CD4-positive, CD25-positive, alpha-beta regulatory T cell (primary cell): Measurements from ENCODE around the gene GNMT. TPM values are rescaled to one million over a fixed set of nuclear protein-coding genes. Genes with fewer than 3 reads are reported as not detected.
A peak's percentile ranks its signal among the peaks of the same experiment; 100 is the strongest.

Source experiments
- ATAC-seq, 2 donors: fragments of 150-1000 bp; cut with Tn5 transposase; one replicate each; pipeline ENCODE4 v1.10.0; 2021; ENCODE audit warnings: low read depth in 2 of 2, moderate number of reproducible peaks in 2 of 2, moderate library complexity in 1 of 2
- DNase-seq, 3 donors: peaks; one replicate each; pipeline versions ENCODE4 v3.0.0 to v3.0.0-alpha.2; 2012 to 2022; ENCODE audit warnings: mixed read lengths in 1 of 3
- H3K27ac ChIP-seq: one replicate; pipeline ENCODE4 v1.7.0; 2013; ENCODE audit warnings: mild to moderate bottlenecking, low read length; ENCODE audit not compliant: insufficient read depth, poor library complexity, severe bottlenecking
- H3K27me3 ChIP-seq: one replicate; pipeline ENCODE4 v1.7.0; 2013; ENCODE audit warnings: low read length; ENCODE audit not compliant: control insufficient read depth, insufficient read depth
- H3K36me3 ChIP-seq: one replicate; pipeline ENCODE4 v1.7.0; 2013; ENCODE audit warnings: mild to moderate bottlenecking, low read length, moderate library complexity; ENCODE audit not compliant: control insufficient read depth, insufficient read depth
- H3K4me1 ChIP-seq: 2 replicates; pipeline ENCODE4 v1.7.0; 2013; ENCODE audit warnings: mild to moderate bottlenecking, low read length; ENCODE audit not compliant: insufficient read depth, control insufficient read depth, poor library complexity, severe bottlenecking
- H3K4me3 ChIP-seq: one replicate; pipeline ENCODE4 v1.7.0; 2013; ENCODE audit warnings: low read depth, mild to moderate bottlenecking, low read length, moderate library complexity
- H3K9me3 ChIP-seq, 2 experiments: 1 replicate in 1 of 2; 2 replicates in 1 of 2; pipeline ENCODE4 v1.7.0; 2013; ENCODE audit warnings: low read length in 2 of 2, mild to moderate bottlenecking in 1 of 2, moderate library complexity in 1 of 2; ENCODE audit not compliant: control insufficient read depth in 2 of 2
- H3K27ac Mint-ChIP-seq, 3 donors: one replicate each; pipeline ENCODE4 v1.8.0; 2020 to 2022; ENCODE audit warnings: mild to moderate bottlenecking in 3 of 3, mixed read lengths in 3 of 3, moderate library complexity in 2 of 3
- H3K27me3 Mint-ChIP-seq: one replicate; pipeline ENCODE4 v1.8.0; 2022; ENCODE audit warnings: mild to moderate bottlenecking, mixed read lengths
- H3K36me3 Mint-ChIP-seq: one replicate; pipeline ENCODE4 v1.8.0; 2020; ENCODE audit warnings: mixed read lengths
- H3K4me1 Mint-ChIP-seq, 4 donors: one replicate each; pipeline ENCODE4 v1.8.0; 2020 to 2022; ENCODE audit warnings: mixed read lengths in 4 of 4, mild to moderate bottlenecking in 1 of 4
- H3K4me3 Mint-ChIP-seq, 4 donors: one replicate each; pipeline ENCODE4 v1.8.0; 2020 to 2022; ENCODE audit warnings: mild to moderate bottlenecking in 4 of 4, mixed read lengths in 4 of 4, moderate library complexity in 3 of 4
- H3K9me3 Mint-ChIP-seq, 7 donors: one replicate each; pipeline ENCODE4 v1.8.0; 2020 to 2022; ENCODE audit warnings: mixed read lengths in 7 of 7, mild to moderate bottlenecking in 3 of 7, moderate library complexity in 2 of 7
- polyA plus RNA-seq, 4 donors: library from polyadenylated mRNA; unstranded; fragments of 300-500 nt; fragmentation: Illumina TruSeq; gene quantifications; one replicate each; pipeline ENCODE4 v1.2.3, GENCODE V29; 2021
- total RNA-seq: library from RNA; stranded (reverse); gene quantifications from one replicate; pipeline ENCODE4 v1.2.3, GENCODE V29; 2022

The GNMT gene
- total RNA-seq (0.99 TPM), polyA plus RNA-seq (under 1 TPM in 1 of 4 donors, not detected in 3; 0.22 TPM)

DNA sequence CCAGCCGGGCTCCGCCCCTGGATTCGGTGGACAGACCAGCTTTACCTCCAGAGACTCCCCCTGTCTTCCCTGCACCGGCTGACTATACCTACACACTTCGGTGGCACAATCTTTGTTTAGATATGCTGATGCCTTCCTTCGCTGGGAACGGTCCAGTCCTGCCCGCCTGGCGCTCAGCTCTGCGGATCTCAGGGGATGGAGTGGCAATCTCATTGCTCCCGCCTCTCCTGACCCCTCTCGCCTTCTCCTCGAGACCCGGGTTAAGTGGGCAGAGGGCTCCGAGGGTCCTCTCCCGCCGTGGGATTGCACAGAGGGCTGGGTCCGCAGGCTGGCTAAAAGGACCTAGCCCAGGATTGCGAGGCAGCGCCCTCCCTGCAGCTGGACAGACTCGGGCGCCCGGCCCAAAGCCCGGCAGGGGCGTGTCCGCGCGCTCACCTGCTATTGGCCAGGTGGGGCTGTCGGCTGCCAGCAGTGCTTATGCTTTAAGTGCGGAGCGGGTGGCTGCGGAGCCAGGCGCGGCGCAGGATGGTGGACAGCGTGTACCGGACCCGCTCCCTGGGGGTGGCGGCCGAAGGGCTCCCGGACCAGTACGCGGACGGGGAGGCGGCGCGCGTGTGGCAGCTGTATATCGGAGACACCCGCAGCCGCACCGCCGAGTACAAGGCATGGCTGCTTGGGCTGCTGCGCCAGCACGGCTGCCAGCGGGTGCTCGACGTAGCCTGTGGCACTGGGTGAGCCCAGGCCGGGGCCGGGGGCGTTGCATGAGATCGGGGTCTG lies at the start of gene GNMT:
Gene GNMT, plus strand, starts transcription at position 512 of the 777 bp plus-strand sequence. Its CDS starts 14 bp downstream, at position 526.
- Histone ChIP-seq H3K36me3 (peaks cover 4% of the 10 kb centered on the region), H3K9me3 (no peaks in the 10 kb centered on the region), H3K4me3 (no peak within 1 kb of the TSS), H3K4me1 (peaks cover 14% of the 10 kb centered on the region), H3K27me3 (no peaks in the 10 kb centered on the region), H3K27ac (no peak within 1 kb of the TSS)
- Mint-ChIP-seq H3K4me1 (peaks cover 0 to 18% (median 10%) of the 10 kb centered on the region in 4 donors), H3K27ac (peak within 1 kb of the TSS in 2 of 3 donors; percentile 65 to 90), H3K27me3 (no peaks in the 10 kb centered on the region), H3K9me3 (no peaks in the 10 kb centered on the region), H3K36me3 (no peaks in the 10 kb centered on the region), H3K4me3 (peak within 1 kb of the TSS; percentile 14 to 88 (median 74))
- DNase-seq (peak; percentile 21 to 30 (median 26)), ATAC-seq (peak; percentile 63 to 67)

DNA sequence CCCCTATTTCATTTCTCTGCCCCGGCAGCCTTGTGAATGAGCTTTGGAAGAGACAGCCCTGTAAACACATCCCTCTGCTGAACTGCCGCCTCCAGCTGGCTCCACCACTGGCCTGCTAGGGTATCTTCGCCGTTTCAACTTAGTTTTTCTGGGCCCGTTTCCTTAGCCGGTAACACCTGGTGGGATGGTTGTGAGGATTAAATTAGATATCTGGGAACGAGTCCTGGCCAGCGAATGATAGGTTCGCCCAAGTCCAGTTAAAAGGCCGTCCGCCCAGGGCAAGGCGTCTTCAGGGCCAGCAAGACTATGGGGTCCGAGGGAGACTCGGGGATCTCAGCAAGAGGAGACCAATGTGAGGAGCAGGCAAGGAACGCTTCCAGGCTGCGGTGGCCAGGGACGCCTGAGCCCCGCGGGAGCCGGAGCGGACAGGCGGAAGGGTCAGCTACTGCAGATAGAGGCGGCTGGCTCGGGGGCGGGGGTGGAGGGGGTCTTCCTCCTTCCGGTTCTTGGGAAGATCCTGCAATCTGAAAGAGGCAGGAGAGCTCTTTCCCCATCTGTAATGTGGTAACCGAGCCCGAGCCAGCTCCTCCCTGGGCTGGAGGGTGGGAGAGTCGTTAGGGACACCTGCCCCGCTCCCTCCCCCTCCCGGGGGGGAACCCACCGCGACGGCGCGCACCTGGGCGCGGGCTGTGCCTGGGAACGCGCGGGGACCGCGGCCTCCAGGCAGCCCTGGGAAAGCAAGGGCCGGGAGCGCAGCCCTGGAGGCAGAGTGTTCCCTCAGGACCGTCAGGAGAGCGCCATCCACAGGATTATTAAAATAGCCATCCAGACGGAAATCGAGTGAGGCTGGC lies 49.2 kb upstream of the GNMT start:
- Mint-ChIP-seq H3K9me3 (no peaks in the 10 kb centered on the region), H3K4me1 (peaks cover 0 to 3% (median 0%) of the 10 kb centered on the region in 4 donors), H3K4me3 (peak overlapping the region in 1 of 4 donors; percentile 60), H3K36me3 (no peaks in the 10 kb centered on the region), H3K27ac (peak overlapping the region in 1 of 3 donors; percentile 85), H3K27me3 (peaks cover 14% of the 10 kb centered on the region)
- Histone ChIP-seq H3K36me3 (no peaks in the 10 kb centered on the region), H3K27ac (no peak overlapping the region), H3K9me3 (no peaks in the 10 kb centered on the region), H3K4me3 (no peak overlapping the region), H3K4me1 (peaks cover 7% of the 10 kb centered on the region), H3K27me3 (peaks cover 2% of the 10 kb centered on the region)
- ATAC-seq, result no peak
- DNase-seq, result no peak

DNA sequence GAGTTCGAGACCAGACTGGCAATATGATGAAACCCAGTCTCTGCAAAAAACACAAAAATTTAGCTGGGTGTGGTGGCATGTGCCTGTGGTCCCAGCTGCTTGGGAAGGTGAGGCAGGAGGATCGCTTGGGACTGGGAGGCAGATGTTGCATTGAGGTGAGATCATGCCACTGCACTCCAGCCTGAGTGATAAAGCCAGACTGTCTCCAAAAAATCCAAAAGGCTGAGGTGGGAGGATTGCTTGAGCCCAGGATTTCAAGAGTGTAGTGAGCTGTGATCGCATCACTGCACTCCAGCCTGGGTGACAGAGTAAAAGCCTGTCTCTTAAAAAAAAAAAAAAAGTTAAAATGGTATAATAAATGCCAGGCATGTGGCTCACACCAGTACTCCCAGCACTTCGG lies 46.0 kb upstream of the GNMT start:
- H3K36me3 Mint-ChIP-seq, result no peaks in the 10 kb centered on the region
- peaks cover 14% of the 10 kb centered on the region for H3K27me3 Mint-ChIP-seq
- no peak for ATAC-seq
- no peak overlapping the region for H3K27ac Mint-ChIP-seq
- no peak overlapping the region for H3K4me3 ChIP-seq
- DNase-seq, result no peak
- H3K9me3 Mint-ChIP-seq, result no peaks in the 10 kb centered on the region
- no peak overlapping the region for H3K4me3 Mint-ChIP-seq
- peaks cover 7% of the 10 kb centered on the region for H3K4me1 ChIP-seq
- H3K27me3 ChIP-seq, result peaks cover 2% of the 10 kb centered on the region
- no peaks in the 10 kb centered on the region for H3K36me3 ChIP-seq
- no peaks in the 10 kb centered on the region for H3K9me3 ChIP-seq
- H3K27ac ChIP-seq, result no peak overlapping the region
- peaks cover 0 to 3% (median 0%) of the 10 kb centered on the region in 4 donors for H3K4me1 Mint-ChIP-seq

DNA sequence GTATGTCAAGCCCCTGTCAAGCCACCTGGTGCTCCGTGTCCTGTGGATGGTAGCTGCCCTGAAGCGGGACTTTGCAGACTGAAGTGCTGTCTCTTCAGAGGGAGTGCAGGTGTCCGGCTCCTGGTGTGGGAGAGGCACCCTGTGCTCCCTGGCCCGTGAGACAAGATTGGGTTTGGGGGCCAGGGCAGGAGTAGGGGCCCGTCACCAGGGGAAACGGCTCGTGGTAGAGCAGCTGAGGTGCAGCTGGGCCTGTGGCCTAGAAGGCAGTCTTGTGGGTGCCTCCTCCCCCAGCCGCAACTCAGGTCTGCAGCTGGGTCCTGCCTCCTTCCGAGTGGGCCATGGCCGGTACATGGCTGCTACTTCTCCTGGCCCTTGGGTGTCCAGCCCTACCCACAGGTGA lies 44.8 kb upstream of the GNMT start, which contains the start of gene PTCRA:
Gene PTCRA, plus strand, starts transcription at position 322 of the 400 bp plus-strand sequence. Its CDS starts 17 bp downstream, at position 339.
- Histone ChIP-seq H3K27ac (no peak within 1 kb of the TSS), H3K27me3 (peaks cover 2% of the 10 kb centered on the region), H3K4me3 (no peak within 1 kb of the TSS), H3K9me3 (no peaks in the 10 kb centered on the region), H3K36me3 (no peaks in the 10 kb centered on the region), H3K4me1 (peaks cover 7% of the 10 kb centered on the region)
- peaks cover 0 to 3% (median 0%) of the 10 kb centered on the region in 4 donors for H3K4me1 Mint-ChIP-seq
- no peak within 1 kb of the TSS for H3K4me3 Mint-ChIP-seq
- ATAC-seq (no peak), DNase-seq (no peak)
- peak within 1 kb of the TSS in 1 of 3 donors; percentile 51 for H3K27ac Mint-ChIP-seq
- H3K36me3 Mint-ChIP-seq, result no peaks in the 10 kb centered on the region
- peaks cover 14% of the 10 kb centered on the region for H3K27me3 Mint-ChIP-seq
- H3K9me3 Mint-ChIP-seq, result no peaks in the 10 kb centered on the region

DNA sequence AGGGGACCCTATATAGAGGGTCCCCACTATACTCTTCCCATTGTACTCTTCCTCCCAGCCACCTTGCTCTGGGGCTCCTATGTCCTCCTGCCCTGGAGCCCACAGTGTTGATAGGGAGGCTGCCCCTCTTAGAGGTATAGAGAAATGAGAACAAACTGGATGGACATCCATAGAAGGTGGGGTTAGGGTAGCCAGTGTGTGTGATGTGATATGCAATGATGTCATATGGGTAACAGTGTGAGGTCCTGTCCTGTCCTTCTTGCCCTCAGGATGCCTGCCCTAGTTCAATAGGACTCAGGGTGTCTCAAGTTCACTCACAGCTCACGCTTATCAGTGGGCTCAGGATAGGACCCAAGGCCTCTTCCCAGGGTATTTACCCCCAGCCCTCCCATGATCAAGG lies 44.3 kb upstream of the GNMT start:
- H3K4me1 ChIP-seq, result peaks cover 5% of the 10 kb centered on the region
- Mint-ChIP-seq H3K27ac (no peak overlapping the region), H3K4me3 (no peak overlapping the region), H3K36me3 (no peaks in the 10 kb centered on the region), H3K9me3 (no peaks in the 10 kb centered on the region), H3K27me3 (peaks cover 10% of the 10 kb centered on the region), H3K4me1 (peaks cover 0 to under 1% (median 0%) of the 10 kb centered on the region in 4 donors)
- DNase-seq (no peak), ATAC-seq (no peak)
- H3K27ac ChIP-seq, result no peak overlapping the region
- H3K36me3 ChIP-seq, result no peaks in the 10 kb centered on the region
- no peaks in the 10 kb centered on the region for H3K9me3 ChIP-seq
- H3K27me3 ChIP-seq, result peaks cover 2% of the 10 kb centered on the region
- H3K4me3 ChIP-seq, result no peak overlapping the region

DNA sequence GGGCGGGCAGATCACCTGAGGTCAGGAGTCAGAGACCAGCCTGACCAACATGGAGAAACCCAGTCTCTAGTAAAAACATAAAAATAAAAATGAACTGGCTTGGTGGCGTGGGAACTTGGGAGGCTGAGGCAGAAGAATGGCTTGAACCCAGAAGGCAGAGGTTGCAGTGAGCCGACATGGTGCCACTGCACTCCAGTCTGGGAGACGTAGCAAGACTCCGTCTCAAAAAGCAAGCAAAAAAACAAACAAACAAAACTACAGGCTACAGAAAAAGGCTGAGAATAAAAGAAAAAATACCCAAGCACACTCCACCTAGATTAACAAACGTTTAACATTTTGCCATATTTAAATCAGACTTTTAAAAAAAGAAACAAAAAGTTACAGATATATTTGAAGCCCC lies 38.8 kb upstream of the GNMT start:
- H3K4me1 ChIP-seq, result no peaks in the 10 kb centered on the region
- no peak overlapping the region for H3K27ac Mint-ChIP-seq
- H3K36me3 Mint-ChIP-seq, result no peaks in the 10 kb centered on the region

DNA sequence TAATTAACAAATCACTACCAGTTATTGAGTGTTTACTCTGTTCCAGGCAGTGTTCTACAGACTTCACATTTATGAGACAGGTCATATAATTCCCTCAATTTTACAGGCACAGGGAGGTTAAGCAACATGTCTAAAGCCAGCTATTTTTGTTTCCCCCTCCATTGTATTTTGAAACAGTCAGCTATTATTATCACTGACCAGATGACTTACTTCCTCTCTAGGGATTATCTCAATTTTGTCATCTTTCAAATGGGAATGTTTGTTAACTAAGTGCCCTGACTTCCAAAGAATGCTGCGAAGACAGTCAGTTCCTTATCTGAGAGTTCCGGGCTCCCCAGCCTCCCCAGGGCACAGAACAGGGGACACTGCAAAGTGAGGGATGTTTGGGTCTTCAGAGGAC lies 36.9 kb upstream of the GNMT start:
- H3K4me3 Mint-ChIP-seq, result no peak overlapping the region
- DNase-seq (no peak), ATAC-seq (no peak)
- H3K9me3 Mint-ChIP-seq, result no peaks in the 10 kb centered on the region
- no peaks in the 10 kb centered on the region for H3K27me3 ChIP-seq
- no peaks in the 10 kb centered on the region for H3K9me3 ChIP-seq
- no peak overlapping the region for H3K4me3 ChIP-seq
- H3K27me3 Mint-ChIP-seq, result no peaks in the 10 kb centered on the region
- peaks cover under 1 to 5% (median 5%) of the 10 kb centered on the region in 4 donors for H3K4me1 Mint-ChIP-seq
- H3K36me3 ChIP-seq, result no peaks in the 10 kb centered on the region
- H3K27ac ChIP-seq, result no peak overlapping the region
- H3K4me1 ChIP-seq, result peaks cover 10% of the 10 kb centered on the region
- peak overlapping the region in 1 of 3 donors; percentile 38 for H3K27ac Mint-ChIP-seq
- H3K36me3 Mint-ChIP-seq, result no peaks in the 10 kb centered on the region

More for the DNA sequence above, 38.8 kb upstream of the GNMT start:
- Histone ChIP-seq H3K9me3 (no peaks in the 10 kb centered on the region), H3K27me3 (no peaks in the 10 kb centered on the region), H3K4me3 (no peak overlapping the region), H3K27ac (no peak overlapping the region), H3K36me3 (no peaks in the 10 kb centered on the region)
- H3K9me3 Mint-ChIP-seq, result no peaks in the 10 kb centered on the region
- ATAC-seq (no peak), DNase-seq (no peak)
- no peaks in the 10 kb centered on the region for H3K4me1 Mint-ChIP-seq
- no peaks in the 10 kb centered on the region for H3K27me3 Mint-ChIP-seq
- no peak overlapping the region for H3K4me3 Mint-ChIP-seq
